SK-N-SH treated with all-trans-retinoic acid at 6 μM for 48 hours (cell line): ENCODE results near the gene PLD1.

Experiments used
- ATAC-seq: fragments of 200-7000 bp; cut with Tn5 transposase; 3 replicates; pipeline ENCODE4 v1.9.1; 2020; ENCODE audit warnings: mild to moderate bottlenecking, moderate library complexity
- ARNTL ChIP-seq: fragments of 450-650 bp; formaldehyde crosslinking; IDR thresholded peaks from 2 replicates; pipeline ENCODE4 v1.5.0; 2020; ENCODE audit warnings: low read depth, mild to moderate bottlenecking, moderate library complexity, borderline replicate concordance
- BACH2 ChIP-seq: fragments of 250-450 bp; sonication (Bioruptor Pico); IDR thresholded peaks from 2 replicates; pipeline ENCODE4 v1.9.0; 2021; ENCODE audit warnings: mild to moderate bottlenecking, borderline replicate concordance
- CSDC2 ChIP-seq: fragments of 250-450 bp; sonication (Bioruptor Pico); IDR thresholded peaks from 2 replicates; pipeline ENCODE4 v1.5.0; 2020; ENCODE audit warnings: mild to moderate bottlenecking, moderate library complexity
- ESRRG ChIP-seq: fragments of 250-450 bp; sonication (Bioruptor Pico); IDR thresholded peaks from 2 replicates; pipeline ENCODE4 v1.6.1; 2021; ENCODE audit warnings: mild to moderate bottlenecking
- ISL1 ChIP-seq: fragments of 250-450 bp; sonication (Bioruptor Pico); IDR thresholded peaks from 2 replicates; pipeline ENCODE4 v2.1.2; 2022; ENCODE audit warnings: mild to moderate bottlenecking, moderate library complexity
- OSR1 ChIP-seq: fragments of 250-450 bp; sonication (Bioruptor Pico); IDR thresholded peaks from 2 replicates; pipeline ENCODE4 v1.8.0; 2022; ENCODE audit warnings: moderate library complexity, mild to moderate bottlenecking, inconsistent platforms
- PATZ1 ChIP-seq: fragments of 250-450 bp; sonication (Bioruptor Pico); IDR thresholded peaks from 2 replicates; pipeline ENCODE4 v1.8.0; 2020; ENCODE audit warnings: mild to moderate bottlenecking, moderate library complexity, borderline replicate concordance
- PPARA ChIP-seq: fragments of 250-450 bp; sonication (Bioruptor Pico); IDR thresholded peaks from 2 replicates; pipeline ENCODE4 v1.5.0; 2020; ENCODE audit warnings: mild to moderate bottlenecking, borderline replicate concordance
- RARB ChIP-seq: fragments of 250-450 bp; sonication (Bioruptor Pico); IDR thresholded peaks from 2 replicates; pipeline ENCODE4 v1.8.0; 2021; ENCODE audit warnings: mild to moderate bottlenecking, moderate library complexity
- TCF4 ChIP-seq: fragments of 250-450 bp; sonication (Bioruptor Pico); IDR thresholded peaks from 2 replicates; pipeline ENCODE4 v1.8.0; 2021; ENCODE audit warnings: mild to moderate bottlenecking, moderate library complexity, borderline replicate concordance
- TOX ChIP-seq: fragments of 250-450 bp; sonication (Bioruptor Pico); IDR thresholded peaks from 2 replicates; pipeline ENCODE4 v1.8.0; 2021; ENCODE audit warnings: mild to moderate bottlenecking, moderate library complexity, borderline replicate concordance
- TSHZ2 ChIP-seq: fragments of 250-450 bp; sonication (Bioruptor Pico); IDR thresholded peaks from 2 replicates; pipeline ENCODE4 v1.5.0; 2020; ENCODE audit warnings: mild to moderate bottlenecking, moderate library complexity
- ZC3H10 ChIP-seq: fragments of 250-450 bp; sonication (Bioruptor Pico); IDR thresholded peaks from 2 replicates; pipeline ENCODE4 v1.5.1; 2021; ENCODE audit warnings: mild to moderate bottlenecking, moderate library complexity
- ZFP3 ChIP-seq: fragments of 250-450 bp; sonication (Bioruptor Pico); IDR thresholded peaks from 2 replicates; pipeline ENCODE4 v1.5.0; 2020; ENCODE audit warnings: mild to moderate bottlenecking, moderate library complexity
- ZNF70 ChIP-seq: fragments of 450-650 bp; formaldehyde crosslinking; IDR thresholded peaks from 2 replicates; pipeline ENCODE4 v1.5.0; 2020; ENCODE audit warnings: mild to moderate bottlenecking, moderate library complexity
- ZNF8 ChIP-seq: fragments of 450-650 bp; formaldehyde crosslinking; IDR thresholded peaks from 2 replicates; pipeline ENCODE4 v1.5.0; 2020; ENCODE audit warnings: mild to moderate bottlenecking, moderate library complexity
- TF ChIP-seq, protein P1 (sequence below): fragments of 250-450 bp; sonication (Bioruptor Pico); IDR thresholded peaks from 2 replicates; pipeline ENCODE4 v1.5.1; 2021; ENCODE audit warnings: mild to moderate bottlenecking, moderate library complexity
- TF ChIP-seq, protein P2 (sequence below): fragments of 250-450 bp; sonication (Bioruptor Pico); IDR thresholded peaks from 2 replicates; pipeline ENCODE4 v1.8.0; 2021; ENCODE audit warnings: low read depth, mild to moderate bottlenecking, moderate library complexity, borderline replicate concordance

The PLD1 gene

GRCh38 chr3:171602072-171602471 is 208.2 kb downstream of the PLD1 start (continued):
- TF ChIP-seq BACH2 (CRISPR knock-in tag): no peak
- no peak for TF ChIP-seq CSDC2 (CRISPR knock-in tag)
- TF ChIP-seq, protein P1, sequence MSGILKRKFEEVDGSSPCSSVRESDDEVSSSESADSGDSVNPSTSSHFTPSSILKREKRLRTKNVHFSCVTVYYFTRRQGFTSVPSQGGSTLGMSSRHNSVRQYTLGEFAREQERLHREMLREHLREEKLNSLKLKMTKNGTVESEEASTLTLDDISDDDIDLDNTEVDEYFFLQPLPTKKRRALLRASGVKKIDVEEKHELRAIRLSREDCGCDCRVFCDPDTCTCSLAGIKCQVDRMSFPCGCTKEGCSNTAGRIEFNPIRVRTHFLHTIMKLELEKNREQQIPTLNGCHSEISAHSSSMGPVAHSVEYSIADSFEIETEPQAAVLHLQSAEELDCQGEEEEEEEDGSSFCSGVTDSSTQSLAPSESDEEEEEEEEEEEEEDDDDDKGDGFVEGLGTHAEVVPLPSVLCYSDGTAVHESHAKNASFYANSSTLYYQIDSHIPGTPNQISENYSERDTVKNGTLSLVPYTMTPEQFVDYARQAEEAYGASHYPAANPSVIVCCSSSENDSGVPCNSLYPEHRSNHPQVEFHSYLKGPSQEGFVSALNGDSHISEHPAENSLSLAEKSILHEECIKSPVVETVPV (CRISPR knock-in tag): no peak
- no peak for TF ChIP-seq ZNF8 (CRISPR knock-in tag)
- TF ChIP-seq, all 23 proteins: peak for 0

DNA sequence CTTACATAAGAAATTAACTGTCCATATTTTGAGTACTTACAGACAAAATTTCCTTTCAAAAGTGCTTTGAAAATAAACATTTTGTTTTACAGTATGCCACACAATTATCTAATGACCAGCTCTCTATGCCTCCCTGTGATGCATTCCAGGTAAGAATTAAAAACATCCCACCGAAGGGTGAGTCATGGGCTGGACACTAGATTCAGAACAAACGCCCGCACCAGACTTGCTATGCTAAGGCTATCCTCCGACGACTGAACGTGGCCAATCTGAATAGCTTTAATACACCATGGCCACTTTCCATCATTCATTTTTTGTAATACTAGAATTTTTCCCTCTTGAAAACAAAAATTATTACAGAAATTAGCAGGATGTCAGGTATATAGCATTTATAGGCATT is 210.3 kb downstream of the PLD1 start:
- ATAC-seq: no peak

GRCh38 chr3:171598990-171599389 is 211.3 kb downstream of the PLD1 start:
- no peak for ATAC-seq
- TF ChIP-seq TOX (CRISPR knock-in tag): no peak
- TF ChIP-seq CSDC2 (CRISPR knock-in tag): no peak
- no peak for TF ChIP-seq PATZ1 (CRISPR knock-in tag)
- TF ChIP-seq ISL1: no peak
- TF ChIP-seq, protein P2, sequence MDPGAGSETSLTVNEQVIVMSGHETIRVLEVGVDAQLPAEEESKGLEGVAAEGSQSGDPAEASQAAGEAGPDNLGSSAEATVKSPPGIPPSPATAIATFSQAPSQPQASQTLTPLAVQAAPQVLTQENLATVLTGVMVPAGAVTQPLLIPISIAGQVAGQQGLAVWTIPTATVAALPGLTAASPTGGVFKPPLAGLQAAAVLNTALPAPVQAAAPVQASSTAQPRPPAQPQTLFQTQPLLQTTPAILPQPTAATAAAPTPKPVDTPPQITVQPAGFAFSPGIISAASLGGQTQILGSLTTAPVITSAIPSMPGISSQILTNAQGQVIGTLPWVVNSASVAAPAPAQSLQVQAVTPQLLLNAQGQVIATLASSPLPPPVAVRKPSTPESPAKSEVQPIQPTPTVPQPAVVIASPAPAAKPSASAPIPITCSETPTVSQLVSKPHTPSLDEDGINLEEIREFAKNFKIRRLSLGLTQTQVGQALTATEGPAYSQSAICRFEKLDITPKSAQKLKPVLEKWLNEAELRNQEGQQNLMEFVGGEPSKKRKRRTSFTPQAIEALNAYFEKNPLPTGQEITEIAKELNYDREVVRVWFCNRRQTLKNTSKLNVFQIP (CRISPR knock-in tag): no peak
- TF ChIP-seq BACH2 (CRISPR knock-in tag): no peak
- TF ChIP-seq ESRRG: no peak

More for the DNA sequence above, 210.3 kb downstream of the PLD1 start:
- TF ChIP-seq ZFP3 (CRISPR knock-in tag) (no peak), OSR1 (no peak), ISL1 (no peak), TCF4 (no peak), PPARA (CRISPR knock-in tag) (no peak), ESRRG (no peak), ZNF70 (CRISPR knock-in tag) (no peak), ARNTL (CRISPR knock-in tag) (no peak), ZC3H10 (CRISPR knock-in tag) (no peak), TSHZ2 (no peak), ZNF8 (CRISPR knock-in tag) (no peak), BACH2 (CRISPR knock-in tag) (no peak), PATZ1 (CRISPR knock-in tag) (no peak)

GRCh38 chr3:171592786-171593185 is 217.5 kb downstream of the PLD1 start:
- ATAC-seq: no peak
- TF ChIP-seq PATZ1 (CRISPR knock-in tag) (no peak), ZNF8 (CRISPR knock-in tag) (no peak), TSHZ2 (no peak), RARB (no peak), OSR1 (no peak), PPARA (CRISPR knock-in tag) (no peak)
- TF ChIP-seq, protein P2 (CRISPR knock-in tag): no peak
